Measurements from ENCODE around the gene SMG7. TPM values are rescaled to one million over a fixed set of nuclear protein-coding genes. Genes with fewer than 3 reads are reported as not detected.

Gene SMG7
- total RNA-seq, 2 experiments from 2014 or later: 45.0 to 185 TPM

DNA sequence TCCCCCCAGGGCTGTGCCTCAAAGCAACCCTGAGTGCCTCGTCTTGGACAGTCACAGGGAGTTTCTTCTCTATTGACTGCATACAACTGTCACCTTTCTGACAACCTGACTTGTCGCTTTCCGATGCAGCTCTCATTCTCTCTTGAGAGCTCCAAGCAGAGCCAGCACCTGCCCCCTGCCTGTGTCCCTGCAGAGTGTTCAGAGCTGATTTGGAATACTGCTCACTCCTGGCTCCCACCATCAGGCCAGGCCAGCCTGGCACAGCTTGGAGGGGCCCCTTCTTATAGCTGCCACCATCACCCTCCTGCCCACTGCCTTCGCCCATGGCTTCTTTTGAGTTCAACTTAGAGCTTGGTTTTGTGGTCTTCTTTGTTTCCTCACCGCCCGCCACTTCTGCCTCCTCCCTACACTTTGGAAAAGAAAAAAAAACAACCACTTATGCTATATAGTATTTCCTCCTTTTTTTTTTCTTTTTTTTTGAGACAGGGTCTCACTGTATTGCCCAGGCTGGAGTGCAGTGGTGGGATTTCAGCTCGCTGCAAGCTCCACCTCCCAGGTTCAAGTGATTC, 105.7 kb downstream of the SMG7 start:
- DNase-seq (ENCODE audit: low spot score): no peak
- H4K20me1 ChIP-seq (ENCODE audit: insufficient read depth, low read length): no peaks in the 10 kb centered on the region
- no peak overlapping the region for H2AFZ ChIP-seq (ENCODE audit: low read length)
- TF ChIP-seq, protein P1, sequence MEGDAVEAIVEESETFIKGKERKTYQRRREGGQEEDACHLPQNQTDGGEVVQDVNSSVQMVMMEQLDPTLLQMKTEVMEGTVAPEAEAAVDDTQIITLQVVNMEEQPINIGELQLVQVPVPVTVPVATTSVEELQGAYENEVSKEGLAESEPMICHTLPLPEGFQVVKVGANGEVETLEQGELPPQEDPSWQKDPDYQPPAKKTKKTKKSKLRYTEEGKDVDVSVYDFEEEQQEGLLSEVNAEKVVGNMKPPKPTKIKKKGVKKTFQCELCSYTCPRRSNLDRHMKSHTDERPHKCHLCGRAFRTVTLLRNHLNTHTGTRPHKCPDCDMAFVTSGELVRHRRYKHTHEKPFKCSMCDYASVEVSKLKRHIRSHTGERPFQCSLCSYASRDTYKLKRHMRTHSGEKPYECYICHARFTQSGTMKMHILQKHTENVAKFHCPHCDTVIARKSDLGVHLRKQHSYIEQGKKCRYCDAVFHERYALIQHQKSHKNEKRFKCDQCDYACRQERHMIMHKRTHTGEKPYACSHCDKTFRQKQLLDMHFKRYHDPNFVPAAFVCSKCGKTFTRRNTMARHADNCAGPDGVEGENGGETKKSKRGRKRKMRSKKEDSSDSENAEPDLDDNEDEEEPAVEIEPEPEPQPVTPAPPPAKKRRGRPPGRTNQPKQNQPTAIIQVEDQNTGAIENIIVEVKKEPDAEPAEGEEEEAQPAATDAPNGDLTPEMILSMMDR (conservative IDR thresholded peaks at IDR 0.05; ENCODE audit: low read length): no peak
- TF ChIP-seq EZH2phosphoT487 (IDR thresholded peaks at IDR 0.05; ENCODE audit: borderline replicate concordance, low read depth, low read length): no peak
- H3K36me3 ChIP-seq (ENCODE audit: insufficient read depth, low read length): no peaks in the 10 kb centered on the region
- no peak overlapping the region for H3K4me3 ChIP-seq (ENCODE audit: low read depth, low read length, poor library complexity, severe bottlenecking)
- no peak overlapping the region for H3K27ac ChIP-seq (ENCODE audit: low read depth, low read length, poor library complexity, severe bottlenecking)
- ChIA-PET CTCF (ENCODE audit: unreplicated experiment) (no interaction called here), POLR2A (interaction anchor here (1.0 to 2.3 kb wide), 2 partner anchors 9 to 12 kb away, joined by 6 to 11 read pairs; partner anchors contain the start of gene NCF2)
- intact Hi-C loops (cut with micrococcal nuclease; ENCODE audit: unreplicated experiment): no loop called here
- H3K9me3 ChIP-seq (ENCODE audit: low read length): no peaks in the 10 kb centered on the region
- H3K9me2 ChIP-seq (ENCODE audit: insufficient read depth, low read length): no peaks in the 10 kb centered on the region
- no TSS peak for BruUV-seq (replicated peaks)
- H3K79me2 ChIP-seq (ENCODE audit: insufficient read depth, low read depth, low read length): no peaks in the 10 kb centered on the region
- H3K4me2 ChIP-seq (ENCODE audit: low read length): no peak overlapping the region
- peaks cover 15% of the 10 kb centered on the region for H3K4me1 ChIP-seq (ENCODE audit: insufficient read depth, low read length, poor library complexity, severe bottlenecking)

DNA sequence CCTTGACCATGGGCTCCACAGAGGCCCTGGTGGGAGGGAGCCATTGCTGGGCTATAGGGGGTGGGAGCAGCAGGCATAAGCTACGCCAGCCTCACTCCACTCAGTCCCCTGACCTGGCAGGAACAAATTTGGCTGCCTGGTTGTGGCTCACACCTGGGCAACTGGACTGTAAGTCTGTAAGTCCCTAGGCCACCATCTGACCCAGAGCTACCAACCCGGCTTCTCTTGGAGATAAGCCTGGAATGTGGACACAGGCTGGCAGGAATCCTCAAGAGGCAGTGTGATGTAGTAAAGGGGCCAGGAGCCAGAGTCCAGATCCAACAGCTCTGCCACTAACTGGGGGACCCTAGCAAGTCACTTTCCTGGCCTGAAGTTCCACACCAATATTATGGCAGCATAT, 106.6 kb downstream of the SMG7 start:
- no peak overlapping the region for H3K4me2 ChIP-seq (ENCODE audit: low read length)

More for the DNA sequence above, 106.6 kb downstream of the SMG7 start:
- Histone ChIP-seq H3K36me3 (ENCODE audit: insufficient read depth, low read length) (no peaks in the 10 kb centered on the region), H3K4me3 (ENCODE audit: low read depth, low read length, poor library complexity, severe bottlenecking) (no peak overlapping the region), H3K27ac (ENCODE audit: low read depth, low read length, poor library complexity, severe bottlenecking) (no peak overlapping the region), H3K9me2 (ENCODE audit: insufficient read depth, low read length) (no peaks in the 10 kb centered on the region), H4K20me1 (ENCODE audit: insufficient read depth, low read length) (no peaks in the 10 kb centered on the region), H2AFZ (ENCODE audit: low read length) (no peak overlapping the region), H3K79me2 (ENCODE audit: insufficient read depth, low read depth, low read length) (no peaks in the 10 kb centered on the region), H3K4me1 (ENCODE audit: insufficient read depth, low read length, poor library complexity, severe bottlenecking) (peaks cover 23% of the 10 kb centered on the region), H3K9me3 (ENCODE audit: low read length) (no peaks in the 10 kb centered on the region)
- TF ChIP-seq, protein P1 (conservative IDR thresholded peaks at IDR 0.05; ENCODE audit: low read length): no peak
- no peak for TF ChIP-seq EZH2phosphoT487 (IDR thresholded peaks at IDR 0.05; ENCODE audit: borderline replicate concordance, low read depth, low read length)
- BruUV-seq (replicated peaks): no TSS peak
- no peak for DNase-seq (ENCODE audit: low spot score)
- intact Hi-C loops (cut with micrococcal nuclease; ENCODE audit: unreplicated experiment): no loop called here
- CTCF ChIA-PET (ENCODE audit: unreplicated experiment): no interaction called here
- POLR2A ChIA-PET: interaction anchor here (0.6 to 2.3 kb wide), 5 partner anchors 9 to 504 kb away, joined by 3 to 11 read pairs (median 6); partner anchors contain the start of gene NCF2
